GM12864 (cell line): ENCODE results near the gene MAPKAP1.

Source experiments
- DNase-seq: peaks from one replicate; pipeline ENCODE4 v3.0.0-alpha.2; 2011; ENCODE audit warnings: low read depth
- H3K4me3 ChIP-seq: 2 replicates; pipeline ENCODE4 v1.5.1; 2011; ENCODE audit warnings: mild to moderate bottlenecking, low read depth, low read length, control low read depth
- TF ChIP-seq, protein P1 (sequence below): IDR thresholded peaks from 2 replicates; pipeline ENCODE4 v1.5.1; 2011; ENCODE audit warnings: low read depth, mild to moderate bottlenecking, moderate library complexity, low read length, control low read depth, inconsistent platforms; ENCODE audit errors: missing control alignments

Gene MAPKAP1

GRCh38 chr9:125418404-125418803, 288.6 kb downstream of the MAPKAP1 start:
- DNase-seq: no peak
- H3K4me3 ChIP-seq: no peak overlapping the region
- TF ChIP-seq, protein P1, sequence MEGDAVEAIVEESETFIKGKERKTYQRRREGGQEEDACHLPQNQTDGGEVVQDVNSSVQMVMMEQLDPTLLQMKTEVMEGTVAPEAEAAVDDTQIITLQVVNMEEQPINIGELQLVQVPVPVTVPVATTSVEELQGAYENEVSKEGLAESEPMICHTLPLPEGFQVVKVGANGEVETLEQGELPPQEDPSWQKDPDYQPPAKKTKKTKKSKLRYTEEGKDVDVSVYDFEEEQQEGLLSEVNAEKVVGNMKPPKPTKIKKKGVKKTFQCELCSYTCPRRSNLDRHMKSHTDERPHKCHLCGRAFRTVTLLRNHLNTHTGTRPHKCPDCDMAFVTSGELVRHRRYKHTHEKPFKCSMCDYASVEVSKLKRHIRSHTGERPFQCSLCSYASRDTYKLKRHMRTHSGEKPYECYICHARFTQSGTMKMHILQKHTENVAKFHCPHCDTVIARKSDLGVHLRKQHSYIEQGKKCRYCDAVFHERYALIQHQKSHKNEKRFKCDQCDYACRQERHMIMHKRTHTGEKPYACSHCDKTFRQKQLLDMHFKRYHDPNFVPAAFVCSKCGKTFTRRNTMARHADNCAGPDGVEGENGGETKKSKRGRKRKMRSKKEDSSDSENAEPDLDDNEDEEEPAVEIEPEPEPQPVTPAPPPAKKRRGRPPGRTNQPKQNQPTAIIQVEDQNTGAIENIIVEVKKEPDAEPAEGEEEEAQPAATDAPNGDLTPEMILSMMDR: no peak

GRCh38 chr9:125416517-125416916, 290.5 kb downstream of the MAPKAP1 start:
- no peak for DNase-seq
- no peak overlapping the region for H3K4me3 ChIP-seq
- TF ChIP-seq, protein P1: no peak

DNA sequence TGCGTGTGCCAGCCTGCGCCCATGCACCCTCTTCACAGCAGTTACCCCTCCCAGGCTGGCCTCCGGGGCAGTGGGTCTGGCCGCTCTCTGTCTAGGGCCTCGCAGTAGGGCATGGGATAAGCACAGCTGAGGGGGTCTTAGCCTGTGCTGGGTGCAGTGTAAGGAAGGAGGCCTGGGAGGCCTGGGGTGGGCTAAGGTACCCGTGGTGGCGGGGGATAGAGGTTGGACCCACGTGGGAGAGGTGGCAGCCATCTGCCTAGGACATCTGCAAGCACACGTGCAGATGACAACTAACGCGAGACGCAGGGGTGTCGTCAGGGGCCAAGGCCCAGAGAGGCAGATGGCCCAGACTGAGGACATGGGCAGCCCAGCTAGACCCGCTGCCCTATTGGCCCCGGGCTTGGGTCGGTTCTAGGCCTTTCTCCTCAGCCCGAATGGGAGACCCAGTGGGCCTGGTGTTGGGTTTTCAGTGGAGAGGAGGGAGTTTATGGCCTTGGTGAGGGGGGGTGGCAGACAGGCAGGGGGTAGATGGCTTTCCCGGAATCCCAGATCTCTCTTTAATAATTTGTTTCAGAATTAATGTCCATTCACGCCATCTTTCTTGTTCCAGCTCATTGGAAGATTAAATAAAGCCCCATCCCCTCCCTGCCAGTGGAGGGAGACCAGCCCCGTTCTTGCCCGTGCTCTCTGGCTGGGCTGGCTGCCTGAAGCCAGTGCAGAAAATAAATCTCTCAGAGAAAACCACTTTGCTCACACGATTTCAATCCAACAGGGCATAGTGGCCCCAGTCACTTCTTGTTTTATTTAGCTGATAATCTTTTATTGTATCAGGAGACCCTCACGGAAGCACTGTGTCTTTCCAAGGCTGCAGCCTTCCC, 291.2 kb downstream of the MAPKAP1 start:
- H3K4me3 ChIP-seq: no peak overlapping the region
- TF ChIP-seq, protein P1: no peak
- DNase-seq: no peak

- DNase-seq: no peak
- TF ChIP-seq, protein P1: no peak
- no peak overlapping the region for H3K4me3 ChIP-seq
These were observed 293.4 kb downstream of the MAPKAP1 start for GRCh38 chr9:125413579-125413978.

GRCh38 chr9:125412166-125412565, 294.8 kb downstream of the MAPKAP1 start:
- DNase-seq: no peak

GRCh38 chr9:125411171-125411756, 295.7 kb downstream of the MAPKAP1 start:
- TF ChIP-seq, protein P1: no peak
- DNase-seq: no peak
- H3K4me3 ChIP-seq: no peak overlapping the region

More at GRCh38 chr9:125412166-125412565, 294.8 kb downstream of the MAPKAP1 start:
- no peak overlapping the region for H3K4me3 ChIP-seq
- TF ChIP-seq, protein P1: no peak

GRCh38 chr9:125410522-125410894, 296.5 kb downstream of the MAPKAP1 start:
- TF ChIP-seq, protein P1: no peak
- no peak for DNase-seq
- H3K4me3 ChIP-seq: no peak overlapping the region
